ENCODE measurements around the gene ARHGEF25.
"Not testable (repeated sequence)": the region's sequence is repeated elsewhere in the genome, so short reads cannot be mapped to it uniquely, and the experiment has no call there.

DNA sequence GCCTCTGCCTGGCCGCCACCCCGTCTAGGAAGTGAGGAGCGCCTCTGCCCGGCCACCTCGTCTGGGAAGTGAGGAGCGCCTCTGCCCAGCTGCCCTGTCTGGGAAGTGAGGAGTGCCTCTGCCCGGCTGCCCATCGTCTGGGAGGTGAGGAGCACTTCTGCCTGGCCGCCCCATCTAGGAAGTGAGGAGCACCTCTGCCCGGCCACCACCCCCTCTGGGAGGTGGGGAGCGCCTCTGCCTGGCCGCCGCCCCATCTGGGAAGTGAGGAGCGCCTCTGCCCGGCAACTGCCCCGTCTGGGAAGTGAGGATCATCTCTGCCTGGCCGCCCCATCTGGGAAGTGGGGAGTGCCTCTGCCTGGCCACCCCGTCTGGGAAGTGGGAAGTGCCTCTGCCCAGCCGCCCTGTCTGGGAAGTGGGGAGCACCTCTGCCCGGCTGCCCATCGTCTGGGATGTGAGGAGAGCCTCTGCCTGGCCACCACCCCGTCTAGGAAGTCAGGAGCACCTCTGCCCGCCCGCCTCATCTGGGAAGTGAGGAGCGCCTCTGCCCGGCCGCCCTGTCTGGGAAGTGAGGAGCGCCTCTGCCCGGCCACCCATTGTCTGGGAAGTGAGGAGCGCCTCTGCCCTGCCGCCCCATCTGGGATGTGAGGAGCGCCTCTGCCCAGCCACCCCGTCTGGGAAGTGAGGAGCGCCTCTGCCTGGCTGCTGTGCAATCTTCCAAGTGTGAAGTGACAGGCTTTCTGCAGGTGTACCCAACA, 54.0 kb downstream of the ARHGEF25 start:
- not testable (repeated sequence) for TF ChIP-seq CTCF, POLR2AphosphoS5 (IDR thresholded peaks at IDR 0.05)
